AG04449 (cell line): Measurements from ENCODE around the gene AIG1.

Source experiments
- CTCF ChIA-PET: fragments of 350-600 bp; formaldehyde crosslinking; extraction: SDS; loops from one replicate; lab custom pipeline; 2021; ENCODE audit warnings: antibody characterized with exemption; lab: Yijun Ruan, JAX
- POLR2A ChIA-PET: fragments of 400-600, 350-600 bp; formaldehyde crosslinking; extraction: SDS; loops from one replicate; lab custom pipeline; 2020; ENCODE audit warnings: antibody characterized with exemption, inconsistent platforms; lab: Yijun Ruan, JAX
- DNase-seq: peaks from one replicate; pipeline ENCODE4 v3.0.0-alpha.2; 2010; ENCODE audit warnings: low read depth, low spot score
- H3K4me3 ChIP-seq: 2 replicates; pipeline ENCODE4 v1.5.1; 2011; ENCODE audit warnings: low read depth, mild to moderate bottlenecking, control low read depth, low read length
- TF ChIP-seq, protein P1 (sequence below): IDR thresholded peaks from one replicate; pipeline ENCODE4 v1.5.1; 2011; ENCODE audit warnings: mild to moderate bottlenecking, moderate library complexity, low read length, control low read depth, inconsistent platforms; ENCODE audit not compliant: insufficient read depth; ENCODE audit errors: missing control alignments

AIG1 gene

DNA sequence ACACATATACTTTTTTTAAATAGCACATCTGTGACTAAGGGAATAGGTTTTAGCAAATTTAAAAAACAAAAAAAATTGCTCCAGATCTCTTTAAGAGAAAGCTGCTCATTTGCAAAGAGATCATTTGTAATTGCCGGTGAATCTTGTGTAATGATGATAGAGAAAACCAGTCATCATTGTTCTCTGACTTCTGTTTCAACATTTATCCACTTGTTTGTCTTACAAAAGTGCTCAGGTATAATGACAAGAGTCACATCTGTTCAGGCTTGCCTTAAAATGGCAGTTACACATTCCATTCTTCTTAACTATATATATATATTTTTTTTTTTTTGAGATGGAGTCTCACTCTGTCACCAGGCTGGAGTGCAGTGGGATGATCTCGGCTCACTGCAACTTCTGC, 165.2 kb downstream of the AIG1 start:
- DNase-seq = no peak
- TF ChIP-seq, protein P1, sequence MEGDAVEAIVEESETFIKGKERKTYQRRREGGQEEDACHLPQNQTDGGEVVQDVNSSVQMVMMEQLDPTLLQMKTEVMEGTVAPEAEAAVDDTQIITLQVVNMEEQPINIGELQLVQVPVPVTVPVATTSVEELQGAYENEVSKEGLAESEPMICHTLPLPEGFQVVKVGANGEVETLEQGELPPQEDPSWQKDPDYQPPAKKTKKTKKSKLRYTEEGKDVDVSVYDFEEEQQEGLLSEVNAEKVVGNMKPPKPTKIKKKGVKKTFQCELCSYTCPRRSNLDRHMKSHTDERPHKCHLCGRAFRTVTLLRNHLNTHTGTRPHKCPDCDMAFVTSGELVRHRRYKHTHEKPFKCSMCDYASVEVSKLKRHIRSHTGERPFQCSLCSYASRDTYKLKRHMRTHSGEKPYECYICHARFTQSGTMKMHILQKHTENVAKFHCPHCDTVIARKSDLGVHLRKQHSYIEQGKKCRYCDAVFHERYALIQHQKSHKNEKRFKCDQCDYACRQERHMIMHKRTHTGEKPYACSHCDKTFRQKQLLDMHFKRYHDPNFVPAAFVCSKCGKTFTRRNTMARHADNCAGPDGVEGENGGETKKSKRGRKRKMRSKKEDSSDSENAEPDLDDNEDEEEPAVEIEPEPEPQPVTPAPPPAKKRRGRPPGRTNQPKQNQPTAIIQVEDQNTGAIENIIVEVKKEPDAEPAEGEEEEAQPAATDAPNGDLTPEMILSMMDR = no peak
- CTCF ChIA-PET = no interaction called here

DNA sequence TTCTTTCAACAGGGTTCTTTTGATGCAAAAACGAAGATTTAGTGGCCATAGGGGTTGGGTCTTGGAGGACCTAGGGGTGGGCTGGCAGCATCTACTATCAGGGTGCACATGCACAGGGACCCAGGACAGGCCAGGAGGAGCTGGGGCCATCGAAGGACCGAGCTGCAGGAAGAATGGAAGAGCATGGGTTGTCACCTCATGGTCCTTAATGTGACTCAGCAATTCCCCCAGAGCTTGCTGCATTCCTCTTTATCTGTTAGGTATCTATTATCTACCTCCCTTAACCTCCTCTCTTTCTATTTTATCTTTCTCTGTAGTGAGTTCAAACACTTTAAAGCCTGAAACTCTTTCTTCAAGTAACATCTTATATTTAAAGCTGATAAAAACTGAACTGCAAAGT, 167.0 kb downstream of the AIG1 start:
- ChIA-PET POLR2A (no interaction called here), CTCF (no interaction called here)
- H3K4me3 ChIP-seq = no peak overlapping the region
- TF ChIP-seq, protein P1 = no peak
- no peak for DNase-seq

More for the DNA sequence above, 165.2 kb downstream of the AIG1 start:
- POLR2A ChIA-PET = no interaction called here
- H3K4me3 ChIP-seq = no peak overlapping the region

DNA sequence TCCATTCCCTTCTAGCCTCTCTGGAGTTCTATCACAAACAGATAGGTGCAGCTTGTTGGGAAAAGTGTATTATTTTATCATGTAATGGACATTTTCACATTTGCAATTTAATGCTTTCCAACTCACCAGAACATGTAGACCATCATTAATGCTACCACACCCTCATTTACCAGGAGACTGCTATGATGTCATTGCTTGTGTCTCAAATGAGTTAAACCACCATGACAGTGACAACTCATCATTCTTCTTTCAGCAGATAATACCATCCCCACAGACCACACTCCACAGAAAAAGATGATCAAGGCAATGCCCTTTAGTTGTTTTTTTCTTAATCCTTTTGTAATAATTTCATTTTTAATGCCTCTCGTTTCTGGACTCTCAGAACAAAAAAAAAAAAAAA, 168.7 kb downstream of the AIG1 start:
- POLR2A ChIA-PET = no interaction called here
- TF ChIP-seq, protein P1 = no peak
- CTCF ChIA-PET = interaction anchor here (2.2 kb wide), 1 partner anchor 16 kb away, joined by 5 read pairs; no protein-coding TSS in a partner anchor
- no peak for DNase-seq
- no peak overlapping the region for H3K4me3 ChIP-seq

DNA sequence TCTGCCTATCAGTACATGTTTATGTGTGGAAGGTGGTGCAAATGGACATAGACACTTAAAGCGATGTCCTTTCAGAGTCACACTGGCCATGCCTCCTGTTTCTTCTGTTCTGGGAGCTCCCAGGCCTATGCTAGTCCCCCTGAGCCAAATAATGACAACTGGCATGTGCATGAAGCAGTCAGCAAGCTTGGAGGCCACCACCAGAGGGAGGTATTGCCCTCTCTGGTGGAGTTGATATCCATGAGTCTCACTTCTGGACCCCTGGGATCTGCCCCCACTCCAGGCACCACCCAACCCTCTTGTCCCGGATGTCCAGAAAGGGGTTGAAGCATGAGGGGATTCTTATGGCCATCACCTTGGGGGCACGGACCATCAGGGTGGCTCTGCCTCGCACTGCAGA, 172.2 kb downstream of the AIG1 start:
- H3K4me3 ChIP-seq = no peak overlapping the region
- TF ChIP-seq, protein P1 = peak; percentile 48
- no peak for DNase-seq
- POLR2A ChIA-PET = no interaction called here
- CTCF ChIA-PET = interaction anchor here (0.7 to 2.1 kb wide), 5 partner anchors 10 to 558 kb away, joined by 3 to 14 read pairs (median 4); no protein-coding TSS in a partner anchor

DNA sequence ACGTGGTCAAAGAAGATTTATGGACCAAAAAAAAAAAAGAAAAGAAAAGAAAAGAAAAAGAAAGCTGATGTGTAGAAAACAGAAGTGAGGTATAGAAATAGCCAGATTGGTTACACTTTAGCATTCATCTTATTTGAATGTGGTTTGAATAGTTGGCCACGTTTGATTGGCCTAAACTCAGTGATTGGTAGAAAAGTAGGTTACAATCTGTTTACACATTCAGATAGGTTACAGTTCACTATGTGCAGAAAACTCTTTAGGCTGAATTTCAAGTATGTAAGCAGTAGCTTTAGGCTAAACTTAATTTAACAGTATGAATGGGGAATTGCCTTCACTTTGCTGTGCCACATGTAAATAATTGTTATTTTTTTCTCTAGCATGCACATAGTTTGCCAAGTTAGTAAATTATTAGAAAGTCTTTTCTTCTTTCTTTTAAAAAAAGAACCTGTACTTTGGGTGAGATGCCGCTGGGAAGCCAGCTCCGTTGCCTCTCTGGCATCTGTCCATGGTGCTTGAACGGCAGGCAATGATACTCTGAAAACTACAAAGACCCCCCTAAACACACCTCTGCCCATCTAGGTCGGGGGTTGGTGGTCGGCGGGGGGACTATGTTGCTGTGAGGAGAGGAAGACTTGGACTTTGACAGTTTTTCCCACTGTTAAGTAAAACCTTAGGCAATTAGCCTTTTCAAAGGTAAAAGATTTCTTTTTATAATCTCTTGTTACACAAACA, 173.0 kb downstream of the AIG1 start:
- no peak for DNase-seq
- POLR2A ChIA-PET = no interaction called here
- CTCF ChIA-PET = interaction anchor here (2.1 kb wide), 1 partner anchor 195 kb away, joined by 14 read pairs; no protein-coding TSS in a partner anchor
- H3K4me3 ChIP-seq = no peak overlapping the region
- TF ChIP-seq, protein P1 = no peak

DNA sequence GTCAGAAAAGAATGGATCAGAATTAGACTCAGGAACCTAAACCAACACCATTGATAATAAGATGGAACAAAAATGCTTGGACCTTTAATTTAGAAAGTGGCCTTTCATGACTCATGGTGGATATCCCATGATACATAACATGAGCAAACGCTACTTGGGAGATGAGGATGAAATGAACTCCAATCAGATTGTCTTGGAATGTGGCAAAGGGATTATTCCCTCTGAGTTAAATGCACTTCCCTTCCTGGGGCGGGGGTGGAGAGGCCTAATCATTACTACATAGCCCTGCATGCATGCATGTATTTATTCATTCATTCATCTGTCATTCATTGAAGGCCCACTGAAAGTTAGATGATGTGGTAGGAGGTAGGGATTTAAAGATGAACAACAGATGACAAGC, 174.0 kb downstream of the AIG1 start:
- H3K4me3 ChIP-seq = no peak overlapping the region
- TF ChIP-seq, protein P1 = no peak
- ChIA-PET POLR2A (no interaction called here), CTCF (interaction anchor here (0.7 to 1.4 kb wide), 2 partner anchors 89 to 760 kb away, joined by 3 read pairs; no protein-coding TSS in a partner anchor)
- no peak for DNase-seq
